ENCODE results near the gene GLI1.
A peak's percentile ranks its signal among the peaks of the same experiment; 100 is the strongest.

Gene GLI1

GRCh38 chr12:57452937-57453509, 6.6 kb upstream of the GLI1 start:
- H3K36me3 Mint-ChIP-seq = no peaks in the 10 kb centered on the region
- H3K4me1 Mint-ChIP-seq = peaks cover 9% of the 10 kb centered on the region
- no peaks in the 10 kb centered on the region for H3K27me3 Mint-ChIP-seq
- no peaks in the 10 kb centered on the region for H3K9me3 Mint-ChIP-seq
- no peak overlapping the region for H3K27ac Mint-ChIP-seq
- H3K4me3 Mint-ChIP-seq = no peak overlapping the region

- Mint-ChIP-seq H3K4me3 (no peak overlapping the region), H3K27ac (no peak overlapping the region), H3K4me1 (peaks cover 15% of the 10 kb centered on the region), H3K36me3 (no peaks in the 10 kb centered on the region), H3K9me3 (no peaks in the 10 kb centered on the region), H3K27me3 (no peaks in the 10 kb centered on the region)
Measured at GRCh38 chr12:57454213-57454565, 5.4 kb upstream of the GLI1 start.

GRCh38 chr12:57454566-57455373, 4.8 kb upstream of the GLI1 start, which contains the start of gene INHBE:
Gene INHBE, plus strand, starts transcription at chr12:57455307. Its CDS starts 230 bp downstream, at chr12:57455537.
- Mint-ChIP-seq H3K27me3 (no peaks in the 10 kb centered on the region), H3K4me3 (peak within 1 kb of the TSS; percentile 51), H3K9me3 (no peaks in the 10 kb centered on the region), H3K27ac (peak within 1 kb of the TSS; percentile 35), H3K36me3 (no peaks in the 10 kb centered on the region), H3K4me1 (peaks cover 21% of the 10 kb centered on the region)

DNA sequence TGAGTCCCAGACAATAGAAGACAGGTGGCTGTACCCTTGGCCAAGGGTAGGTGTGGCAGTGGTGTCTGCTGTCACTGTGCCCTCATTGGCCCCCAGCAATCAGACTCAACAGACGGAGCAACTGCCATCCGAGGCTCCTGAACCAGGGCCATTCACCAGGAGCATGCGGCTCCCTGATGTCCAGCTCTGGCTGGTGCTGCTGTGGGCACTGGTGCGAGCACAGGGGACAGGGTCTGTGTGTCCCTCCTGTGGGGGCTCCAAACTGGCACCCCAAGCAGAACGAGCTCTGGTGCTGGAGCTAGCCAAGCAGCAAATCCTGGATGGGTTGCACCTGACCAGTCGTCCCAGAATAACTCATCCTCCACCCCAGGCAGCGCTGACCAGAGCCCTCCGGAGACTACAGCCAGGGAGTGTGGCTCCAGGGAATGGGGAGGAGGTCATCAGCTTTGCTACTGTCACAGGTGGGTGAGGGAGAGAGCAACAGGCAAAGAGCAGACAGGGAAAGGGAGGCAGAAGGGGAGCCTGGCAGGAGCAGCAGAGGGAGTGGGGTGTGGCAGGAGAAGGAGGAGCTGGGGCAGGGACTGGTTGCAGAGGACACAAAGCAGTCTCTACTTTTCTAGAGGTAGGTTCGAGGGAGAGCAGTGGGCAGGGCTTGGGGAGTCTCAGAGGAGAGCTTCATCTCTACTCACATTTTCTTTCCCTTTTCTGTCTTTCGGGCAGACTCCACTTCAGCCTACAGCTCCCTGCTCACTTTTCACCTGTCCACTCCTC, 4.0 kb upstream of the GLI1 start:
- Mint-ChIP-seq H3K27me3 (peaks cover 2% of the 10 kb centered on the region), H3K4me1 (peaks cover 26% of the 10 kb centered on the region), H3K9me3 (no peaks in the 10 kb centered on the region), H3K4me3 (peak overlapping the region; percentile 51), H3K36me3 (no peaks in the 10 kb centered on the region), H3K27ac (peak overlapping the region; percentile 35)

- Mint-ChIP-seq H3K9me3 (no peaks in the 10 kb centered on the region), H3K4me3 (peak overlapping the region; percentile 51), H3K27me3 (peaks cover 2% of the 10 kb centered on the region), H3K27ac (peak overlapping the region; percentile 35), H3K36me3 (no peaks in the 10 kb centered on the region), H3K4me1 (peaks cover 31% of the 10 kb centered on the region)
Measured at GRCh38 chr12:57456145-57456700, 3.4 kb upstream of the GLI1 start.

GRCh38 chr12:57456737-57457490, 2.7 kb upstream of the GLI1 start:
- H3K4me3 Mint-ChIP-seq = no peak overlapping the region
- H3K36me3 Mint-ChIP-seq = no peaks in the 10 kb centered on the region
- peaks cover 37% of the 10 kb centered on the region for H3K4me1 Mint-ChIP-seq
- H3K9me3 Mint-ChIP-seq = no peaks in the 10 kb centered on the region
- peaks cover 2% of the 10 kb centered on the region for H3K27me3 Mint-ChIP-seq
- H3K27ac Mint-ChIP-seq = no peak overlapping the region

- Mint-ChIP-seq H3K4me3 (peak overlapping the region; percentile 93), H3K27ac (peak overlapping the region; percentile 94), H3K4me1 (peaks cover 45% of the 10 kb centered on the region), H3K36me3 (no peaks in the 10 kb centered on the region), H3K9me3 (no peaks in the 10 kb centered on the region), H3K27me3 (peaks cover 2% of the 10 kb centered on the region)
Measured at GRCh38 chr12:57458665-57459054, 925 bp upstream of the GLI1 start.

DNA sequence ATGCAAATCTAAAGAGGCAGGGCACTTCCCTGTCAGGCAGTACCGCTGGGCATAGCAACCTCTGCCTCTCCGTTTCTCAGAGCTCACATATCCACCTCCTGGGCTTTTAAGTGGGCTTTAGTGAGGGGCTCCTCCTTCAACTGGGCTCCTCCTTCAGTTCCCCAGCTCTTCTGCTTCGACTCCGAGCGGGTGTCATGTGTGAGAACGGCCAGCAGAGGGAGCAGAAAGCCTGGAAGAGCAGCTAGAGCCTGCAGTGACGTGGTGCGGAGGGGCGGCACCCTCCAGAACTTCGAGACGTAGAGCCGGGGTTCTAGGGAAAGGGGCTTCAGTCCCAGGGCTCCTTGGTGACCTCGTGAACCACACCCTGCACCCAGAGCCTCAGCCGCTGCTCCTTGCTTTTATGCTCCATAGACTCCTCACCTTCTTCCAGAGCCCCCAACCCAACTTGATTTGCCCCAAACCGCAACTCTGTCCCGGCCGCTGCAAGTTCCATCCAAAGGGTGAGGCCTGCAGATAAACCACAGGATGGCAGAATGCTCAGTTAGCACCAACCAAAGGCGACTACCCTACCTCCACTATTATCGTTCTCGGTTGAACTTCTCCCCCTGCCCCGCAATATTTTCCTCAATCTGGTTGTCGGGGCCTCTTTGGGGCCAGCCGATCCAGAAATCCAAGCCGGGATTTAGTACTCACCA, 383 bp upstream of the GLI1 start:
- Mint-ChIP-seq H3K4me1 (peaks cover 48% of the 10 kb centered on the region), H3K27me3 (peaks cover 2% of the 10 kb centered on the region), H3K27ac (peak overlapping the region; percentile 94), H3K36me3 (no peaks in the 10 kb centered on the region), H3K4me3 (peak overlapping the region; percentile 93), H3K9me3 (no peaks in the 10 kb centered on the region)

- H3K4me1 Mint-ChIP-seq = peaks cover 53% of the 10 kb centered on the region
- H3K27ac Mint-ChIP-seq = no peak overlapping the region
- H3K27me3 Mint-ChIP-seq = peaks cover 2% of the 10 kb centered on the region
- H3K36me3 Mint-ChIP-seq = no peaks in the 10 kb centered on the region
- H3K4me3 Mint-ChIP-seq = peak overlapping the region; percentile 89
- H3K9me3 Mint-ChIP-seq = no peaks in the 10 kb centered on the region
Measured at GRCh38 chr12:57460468-57460784, 841 bp downstream of the GLI1 start.

GRCh38 chr12:57460841-57461275, 1.3 kb downstream of the GLI1 start:
- H3K4me1 Mint-ChIP-seq = peaks cover 54% of the 10 kb centered on the region
- H3K9me3 Mint-ChIP-seq = no peaks in the 10 kb centered on the region
- H3K4me3 Mint-ChIP-seq = peak overlapping the region; percentile 97
- no peak overlapping the region for H3K27ac Mint-ChIP-seq
- H3K36me3 Mint-ChIP-seq = no peaks in the 10 kb centered on the region
- H3K27me3 Mint-ChIP-seq = peaks cover 2% of the 10 kb centered on the region

- Mint-ChIP-seq H3K4me3 (peak overlapping the region; percentile 97), H3K9me3 (no peaks in the 10 kb centered on the region), H3K36me3 (no peaks in the 10 kb centered on the region), H3K27me3 (peaks cover 2% of the 10 kb centered on the region), H3K27ac (no peak overlapping the region), H3K4me1 (peaks cover 51% of the 10 kb centered on the region)
Measured at GRCh38 chr12:57461276-57461916, 1.8 kb downstream of the GLI1 start.

DNA sequence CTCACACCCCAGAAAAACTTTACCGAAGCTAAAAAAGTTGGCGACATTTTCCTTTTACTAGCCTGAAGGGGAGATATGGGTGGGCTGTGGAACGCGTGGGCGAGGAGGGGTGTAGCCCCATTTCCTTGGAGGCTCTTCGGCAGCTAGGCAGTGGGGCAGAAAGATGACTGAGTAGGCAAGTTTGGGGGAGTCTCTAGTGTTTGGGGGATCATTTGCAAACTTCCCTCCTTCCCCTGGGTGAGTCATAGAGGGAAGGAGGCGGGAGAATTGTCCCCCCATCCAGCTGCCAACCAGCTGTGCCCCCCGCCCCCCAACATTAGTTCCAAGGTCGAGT, 2.3 kb downstream of the GLI1 start:
- Mint-ChIP-seq H3K27me3 (peaks cover 2% of the 10 kb centered on the region), H3K9me3 (no peaks in the 10 kb centered on the region), H3K36me3 (no peaks in the 10 kb centered on the region), H3K4me3 (peak overlapping the region; percentile 97), H3K4me1 (peaks cover 51% of the 10 kb centered on the region), H3K27ac (no peak overlapping the region)

GRCh38 chr12:57462251-57462911, 2.8 kb downstream of the GLI1 start:
- Mint-ChIP-seq H3K27ac (peak overlapping the region; percentile 56), H3K27me3 (peaks cover 2% of the 10 kb centered on the region), H3K36me3 (peaks cover 3% of the 10 kb centered on the region), H3K4me1 (peaks cover 51% of the 10 kb centered on the region), H3K9me3 (no peaks in the 10 kb centered on the region), H3K4me3 (peak overlapping the region; percentile 97)

DNA sequence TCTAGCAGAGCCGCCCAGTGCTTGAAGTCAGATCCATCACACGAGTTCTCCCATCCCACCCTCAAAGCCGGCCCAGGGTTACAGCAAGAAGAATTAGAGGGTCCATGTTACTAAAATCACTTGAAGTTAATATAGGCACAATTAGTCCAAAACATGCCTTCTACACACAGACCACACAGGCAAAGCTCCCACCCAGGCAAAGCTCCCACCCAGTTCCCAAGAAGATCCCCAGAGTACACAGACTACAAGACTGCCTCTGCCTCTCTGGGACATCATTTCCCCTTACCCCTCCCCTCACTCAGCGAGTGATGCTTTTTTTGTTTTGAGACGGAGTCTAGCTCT, 3.3 kb downstream of the GLI1 start:
- H3K4me3 Mint-ChIP-seq = peak overlapping the region; percentile 97
- H3K9me3 Mint-ChIP-seq = no peaks in the 10 kb centered on the region
- H3K4me1 Mint-ChIP-seq = peaks cover 51% of the 10 kb centered on the region
- H3K27ac Mint-ChIP-seq = no peak overlapping the region
- peaks cover 2% of the 10 kb centered on the region for H3K27me3 Mint-ChIP-seq
- H3K36me3 Mint-ChIP-seq = peaks cover 3% of the 10 kb centered on the region

All from activated naive CD4-positive, alpha-beta T cell treated with anti-CD3 and anti-CD28 coated beads, Interleukin-2, amount 50 U/mL, for 24 hours (primary cell).